Esophagus muscularis mucosa (tissue), 3 donors: ENCODE results near the gene UBE2U.

Source experiments
- POLR2A ChIP-seq: fragments of 450-650 bp; IDR thresholded peaks from one replicate; pipeline ENCODE4 v1.6.1; 2017; ENCODE audit warnings: antibody characterized with exemption, moderate library complexity, mild to moderate bottlenecking, low read depth
- TF ChIP-seq, protein P1 (sequence below), 3 experiments: fragments of 200-600 bp in 2 of 3; fragments of 450-650 bp in 1 of 3; sonication (generic) in 2 of 3; IDR thresholded peaks; one replicate each; pipeline ENCODE4 v1.5.1; 2017 to 2019; ENCODE audit warnings: antibody characterized with exemption in 3 of 3, mild to moderate bottlenecking in 2 of 3, moderate library complexity in 1 of 3

DNA sequence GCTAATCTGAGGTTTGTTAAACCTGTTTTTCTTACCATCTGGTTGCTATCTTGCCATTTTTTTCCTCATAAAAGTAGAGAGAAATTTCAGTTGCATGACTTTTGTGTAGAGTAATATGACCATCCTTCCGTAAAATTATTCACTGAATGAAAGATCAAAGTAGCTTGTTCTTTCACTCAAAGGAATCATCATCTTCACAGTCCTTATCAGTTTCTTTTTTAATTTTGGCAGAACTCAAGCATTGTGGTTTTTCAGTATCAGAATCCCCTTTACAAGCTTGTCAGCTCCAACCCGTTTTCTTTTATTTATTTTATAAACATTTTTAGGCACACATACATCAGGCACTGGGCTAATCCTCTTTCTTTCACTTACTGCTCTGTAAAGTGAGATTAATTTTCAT lies 91.7 kb downstream of the UBE2U start:
- TF ChIP-seq, protein P1, sequence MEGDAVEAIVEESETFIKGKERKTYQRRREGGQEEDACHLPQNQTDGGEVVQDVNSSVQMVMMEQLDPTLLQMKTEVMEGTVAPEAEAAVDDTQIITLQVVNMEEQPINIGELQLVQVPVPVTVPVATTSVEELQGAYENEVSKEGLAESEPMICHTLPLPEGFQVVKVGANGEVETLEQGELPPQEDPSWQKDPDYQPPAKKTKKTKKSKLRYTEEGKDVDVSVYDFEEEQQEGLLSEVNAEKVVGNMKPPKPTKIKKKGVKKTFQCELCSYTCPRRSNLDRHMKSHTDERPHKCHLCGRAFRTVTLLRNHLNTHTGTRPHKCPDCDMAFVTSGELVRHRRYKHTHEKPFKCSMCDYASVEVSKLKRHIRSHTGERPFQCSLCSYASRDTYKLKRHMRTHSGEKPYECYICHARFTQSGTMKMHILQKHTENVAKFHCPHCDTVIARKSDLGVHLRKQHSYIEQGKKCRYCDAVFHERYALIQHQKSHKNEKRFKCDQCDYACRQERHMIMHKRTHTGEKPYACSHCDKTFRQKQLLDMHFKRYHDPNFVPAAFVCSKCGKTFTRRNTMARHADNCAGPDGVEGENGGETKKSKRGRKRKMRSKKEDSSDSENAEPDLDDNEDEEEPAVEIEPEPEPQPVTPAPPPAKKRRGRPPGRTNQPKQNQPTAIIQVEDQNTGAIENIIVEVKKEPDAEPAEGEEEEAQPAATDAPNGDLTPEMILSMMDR (IDR thresholded peaks at IDR 0.05): no peak
- TF ChIP-seq POLR2A: no peak
